NCI-H146 (cell line): ENCODE data around the gene PXDN.

Experiments used
- DNase-seq: peaks from one replicate; lab custom pipeline; 2025; lab: John Stamatoyannopoulos, UW

The PXDN gene

DNA sequence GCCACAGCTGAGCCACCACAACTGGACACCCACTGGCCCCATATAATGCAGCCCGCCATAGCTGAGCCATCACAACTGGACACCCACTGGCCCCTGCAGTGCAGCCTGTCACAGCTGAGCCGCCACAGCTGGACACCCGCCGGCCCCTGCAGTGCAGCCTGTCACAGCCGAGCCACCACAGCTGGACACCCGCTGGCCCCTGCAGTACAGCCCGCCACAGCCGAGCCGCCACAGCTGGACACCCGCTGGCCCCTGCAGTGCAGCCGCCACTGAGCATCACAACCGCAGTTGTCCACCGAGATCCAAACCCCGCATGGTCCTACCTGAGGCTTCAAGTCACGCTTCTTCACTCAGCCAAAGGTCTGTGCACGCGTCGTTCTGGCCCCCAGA lies 134.2 kb downstream of the PXDN start:
- no peak for DNase-seq

DNA sequence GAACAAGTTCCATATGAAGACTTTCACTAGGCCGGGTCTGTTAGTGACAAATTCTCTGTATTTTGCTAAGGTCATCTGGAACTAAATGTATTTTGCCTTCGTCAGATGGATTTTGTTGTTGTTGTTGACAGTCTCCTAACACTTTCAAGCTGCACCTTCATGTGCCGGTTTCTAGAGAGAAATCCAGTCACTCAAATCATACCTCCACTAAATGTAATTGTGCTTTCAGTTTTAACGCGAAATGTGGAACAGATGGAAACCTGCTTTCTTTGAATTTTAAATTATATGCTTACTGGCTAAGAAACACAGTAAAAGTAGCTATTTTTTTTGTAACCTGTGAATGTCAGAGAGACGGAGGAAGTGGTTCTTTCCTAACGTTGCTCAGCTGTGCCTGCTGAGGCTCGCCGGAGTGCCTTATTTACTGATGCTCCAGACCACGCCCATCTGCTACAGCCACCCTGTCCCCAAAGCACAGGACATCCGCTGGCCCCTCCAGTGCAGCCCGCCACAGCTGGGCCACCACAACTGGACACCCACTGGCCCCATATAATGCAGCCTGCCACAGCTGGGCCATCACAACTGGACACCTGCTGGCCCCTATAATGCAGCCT lies 134.7 kb downstream of the PXDN start:
- no peak for DNase-seq

DNA sequence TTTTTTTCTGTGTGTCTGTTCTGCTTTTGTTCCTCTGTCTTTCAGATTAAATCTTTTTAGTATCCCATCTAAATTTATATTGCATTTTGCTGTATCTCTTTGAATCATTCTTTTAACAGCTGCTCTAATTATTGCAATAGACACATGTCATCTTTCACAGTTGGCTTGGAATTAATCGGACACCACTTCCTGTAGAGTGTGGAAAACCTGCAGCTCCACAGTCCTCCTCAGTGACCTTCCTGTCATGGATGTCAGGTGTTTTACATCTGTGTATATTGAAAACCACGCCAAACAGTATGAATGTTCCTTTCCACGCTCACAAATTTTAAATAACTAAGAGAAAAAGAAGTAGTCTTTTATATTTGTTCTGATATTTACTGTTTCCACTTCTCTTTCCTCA lies 135.3 kb downstream of the PXDN start:
- DNase-seq, result no peak

DNA sequence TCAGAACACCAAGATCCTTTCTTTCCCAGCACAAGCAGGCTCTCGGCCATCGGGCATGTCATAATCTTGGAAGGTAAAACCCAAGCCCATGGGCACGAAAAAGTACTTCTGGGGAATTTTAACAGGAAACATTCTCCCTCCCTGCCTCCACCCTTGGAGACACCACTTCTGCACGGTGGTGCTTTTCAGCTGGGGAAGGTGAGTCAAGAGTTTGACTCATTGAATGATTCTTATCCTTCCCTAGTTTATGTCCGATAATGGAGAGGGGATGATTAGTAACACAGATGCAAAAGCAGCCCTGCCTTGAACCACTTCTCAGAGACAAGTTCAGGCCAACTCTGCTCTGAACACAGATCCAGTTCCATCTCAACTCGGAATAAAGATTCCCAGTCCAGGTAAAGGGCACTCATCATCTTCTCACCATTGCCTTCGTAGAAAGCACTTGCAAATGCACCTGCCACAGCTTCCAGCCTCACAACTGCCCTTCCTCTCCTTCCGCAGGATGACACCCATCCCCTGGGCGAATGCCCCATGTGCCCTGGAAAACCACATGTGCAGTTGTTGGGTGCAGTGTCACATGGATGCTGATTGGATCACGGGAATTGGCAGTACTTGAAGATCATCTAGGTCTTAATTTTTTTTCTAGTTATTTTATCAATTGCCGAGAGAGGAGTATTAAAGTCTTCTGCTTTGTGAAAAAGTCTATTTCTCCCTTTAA lies 136.2 kb downstream of the PXDN start:
- no peak for DNase-seq

DNA sequence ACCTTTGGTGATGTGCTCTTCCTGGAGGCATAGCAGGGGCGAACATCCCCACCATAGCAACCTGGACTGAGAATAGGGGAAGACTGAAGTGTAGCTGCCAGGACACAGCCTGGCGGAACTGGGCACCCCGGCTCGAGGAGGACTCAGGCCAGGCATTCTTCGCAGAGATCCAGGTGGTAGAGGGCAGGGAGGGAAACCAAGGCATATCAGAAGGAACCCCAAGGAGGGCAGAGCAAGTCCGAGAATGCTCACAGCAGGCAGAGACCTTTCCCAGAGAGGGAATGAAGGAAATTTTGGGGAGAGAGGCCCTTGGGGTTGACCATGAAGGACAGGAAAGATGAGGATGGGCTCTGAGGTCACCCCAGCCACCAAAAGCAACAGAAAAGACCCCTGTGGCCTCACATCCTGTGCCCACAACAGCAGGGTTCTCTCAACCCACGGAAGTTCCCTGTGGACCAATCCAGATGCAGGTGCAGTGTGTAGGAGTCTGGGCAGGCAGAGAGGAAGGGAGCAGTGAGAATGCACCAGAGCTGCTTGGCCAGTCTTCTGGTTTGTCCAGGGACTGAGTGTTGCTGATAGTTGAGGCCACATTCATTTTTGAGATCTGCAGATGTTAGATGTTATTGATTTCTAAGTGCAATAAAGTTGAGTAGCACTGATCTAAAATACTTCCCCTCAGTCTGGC lies 136.9 kb downstream of the PXDN start:
- no peak for DNase-seq

DNA sequence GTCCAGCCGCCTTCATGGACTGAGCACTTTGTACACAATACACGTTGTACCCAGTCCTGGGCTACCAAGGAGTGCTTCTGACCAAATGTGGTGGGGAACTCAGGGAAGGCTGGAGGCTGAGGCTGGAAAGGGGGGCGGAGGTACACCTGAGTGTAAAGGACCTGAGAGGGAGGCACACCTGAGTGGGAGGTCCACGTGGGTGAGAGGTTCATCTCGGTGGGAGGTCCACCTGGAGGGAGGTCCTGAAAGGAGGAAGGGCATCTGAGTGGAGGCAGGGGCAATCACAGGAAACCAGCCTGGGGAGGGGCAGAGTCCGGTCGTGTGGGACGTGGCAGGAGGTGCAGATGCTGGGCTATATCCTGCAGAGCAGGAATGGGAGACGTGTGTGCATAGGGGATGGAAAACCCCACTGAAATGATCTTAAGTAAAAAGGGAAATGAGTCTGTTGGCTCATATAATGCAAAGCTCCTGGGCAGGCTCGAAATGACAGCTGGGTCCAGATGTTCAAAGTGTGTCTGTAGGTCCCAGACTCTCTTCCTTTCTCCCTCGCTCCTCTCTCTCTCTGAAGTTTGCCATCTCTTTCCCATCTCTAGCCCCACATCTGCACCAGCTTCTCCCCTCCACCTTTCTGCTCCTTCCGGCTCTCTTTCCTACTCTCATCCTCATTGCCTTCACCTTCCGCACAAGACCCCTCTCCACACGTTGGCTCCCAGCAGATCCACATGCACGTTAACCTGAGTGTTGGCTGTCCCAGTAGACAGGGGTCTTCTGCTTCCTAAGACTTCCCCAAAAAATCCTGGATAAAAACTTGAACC lies 137.7 kb downstream of the PXDN start:
- DNase-seq, result no peak

DNA sequence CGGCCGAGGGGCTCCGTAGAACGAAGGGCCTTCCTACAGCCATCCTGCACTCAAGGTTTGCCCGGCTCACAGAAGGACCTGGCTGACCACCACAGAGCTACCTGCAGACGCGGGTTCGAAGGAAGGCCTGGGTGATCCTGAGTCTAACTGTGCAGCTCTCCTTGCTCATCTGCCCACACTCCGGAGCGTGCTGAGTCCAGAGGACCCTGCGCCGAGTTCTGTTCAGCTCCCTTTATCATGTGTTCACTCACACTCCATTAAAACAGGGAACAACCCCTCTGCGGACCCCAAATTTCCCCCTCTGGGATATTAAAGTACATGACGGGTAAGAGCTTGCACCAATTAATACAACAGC lies 138.3 kb downstream of the PXDN start:
- DNase-seq, result no peak

DNA sequence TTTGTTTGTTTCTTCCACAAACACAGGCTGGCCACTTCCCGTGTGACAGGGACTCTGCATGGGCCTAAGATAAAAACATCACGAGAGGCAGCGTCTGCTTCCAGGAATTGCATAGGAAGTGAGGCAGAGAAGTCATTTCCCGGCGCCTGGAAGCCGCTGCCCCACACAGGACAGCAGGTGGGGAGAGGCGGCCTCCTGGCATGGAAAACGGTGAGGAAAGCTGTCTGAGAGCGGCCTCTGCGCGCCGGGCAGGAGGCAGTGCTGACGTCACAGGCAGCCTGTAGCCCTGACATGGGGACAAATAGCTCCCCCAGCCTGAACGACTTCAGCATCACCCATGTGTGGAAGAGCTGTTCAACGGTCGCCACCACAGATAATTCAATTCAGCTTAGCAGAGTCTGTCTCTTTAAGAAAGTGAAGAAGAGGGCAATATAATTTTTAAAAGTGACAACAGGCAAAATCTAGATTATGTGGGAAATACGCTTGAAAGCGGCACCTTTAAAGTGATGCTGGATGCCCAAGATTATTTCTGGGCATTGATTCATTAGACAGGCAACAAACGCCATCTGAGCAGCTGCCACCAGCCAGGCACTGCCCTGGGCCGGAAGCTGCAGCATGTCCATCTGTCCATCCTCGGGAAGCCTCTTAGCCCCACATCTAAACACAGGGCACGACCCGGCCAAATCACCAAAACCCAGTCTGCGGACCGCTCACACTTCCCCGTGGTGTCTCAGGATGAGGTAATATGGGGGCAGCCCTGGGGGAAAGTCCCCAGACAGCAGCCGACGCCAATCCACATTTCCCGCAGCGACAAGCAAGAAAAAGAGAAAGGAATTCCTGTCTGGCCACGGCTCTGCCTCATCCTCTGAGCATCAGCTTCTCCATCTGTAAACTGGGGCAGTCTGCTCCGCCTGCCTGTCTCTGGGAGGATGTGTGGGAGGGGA lies 138.9 kb downstream of the PXDN start:
- no peak for DNase-seq

DNA sequence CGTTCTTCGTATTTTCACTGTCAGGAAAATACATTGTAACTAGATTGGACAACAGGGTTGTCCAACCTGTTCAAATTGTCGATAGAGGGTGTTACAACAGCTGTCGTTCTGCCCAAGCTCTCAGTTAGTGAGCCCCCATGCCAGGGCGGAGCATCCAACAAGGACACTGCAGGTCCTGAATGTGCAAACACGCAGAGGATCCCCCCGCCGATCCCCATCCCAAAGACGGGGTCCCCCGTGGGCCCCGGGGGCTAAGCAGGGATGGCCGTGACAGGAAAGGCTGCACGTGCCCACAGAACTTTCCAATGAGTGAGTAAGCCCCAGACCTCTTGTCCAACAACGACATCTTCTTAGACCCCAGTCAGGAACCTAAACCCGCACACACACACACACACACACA lies 140.8 kb downstream of the PXDN start:
- no peak for DNase-seq

DNA sequence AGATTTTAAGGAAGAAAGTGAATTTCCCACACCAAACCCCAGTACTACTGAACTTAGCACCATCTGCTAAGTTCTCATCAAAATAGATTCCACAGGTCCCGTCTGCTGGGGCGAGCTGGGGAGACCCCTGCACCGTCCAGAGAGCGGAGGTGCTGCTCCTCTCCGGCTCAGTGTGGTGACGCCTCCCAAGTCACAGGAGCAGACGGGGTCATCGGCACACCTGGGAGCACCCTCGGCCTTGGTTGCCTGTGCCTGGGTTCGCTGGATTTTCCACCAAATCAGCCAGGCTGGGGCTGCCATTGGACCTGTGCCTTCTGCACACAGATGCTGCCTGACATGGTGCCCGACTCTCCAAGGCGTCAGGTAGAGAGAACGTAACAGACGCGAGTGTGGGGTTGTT lies 141.3 kb downstream of the PXDN start:
- no peak for DNase-seq

DNA sequence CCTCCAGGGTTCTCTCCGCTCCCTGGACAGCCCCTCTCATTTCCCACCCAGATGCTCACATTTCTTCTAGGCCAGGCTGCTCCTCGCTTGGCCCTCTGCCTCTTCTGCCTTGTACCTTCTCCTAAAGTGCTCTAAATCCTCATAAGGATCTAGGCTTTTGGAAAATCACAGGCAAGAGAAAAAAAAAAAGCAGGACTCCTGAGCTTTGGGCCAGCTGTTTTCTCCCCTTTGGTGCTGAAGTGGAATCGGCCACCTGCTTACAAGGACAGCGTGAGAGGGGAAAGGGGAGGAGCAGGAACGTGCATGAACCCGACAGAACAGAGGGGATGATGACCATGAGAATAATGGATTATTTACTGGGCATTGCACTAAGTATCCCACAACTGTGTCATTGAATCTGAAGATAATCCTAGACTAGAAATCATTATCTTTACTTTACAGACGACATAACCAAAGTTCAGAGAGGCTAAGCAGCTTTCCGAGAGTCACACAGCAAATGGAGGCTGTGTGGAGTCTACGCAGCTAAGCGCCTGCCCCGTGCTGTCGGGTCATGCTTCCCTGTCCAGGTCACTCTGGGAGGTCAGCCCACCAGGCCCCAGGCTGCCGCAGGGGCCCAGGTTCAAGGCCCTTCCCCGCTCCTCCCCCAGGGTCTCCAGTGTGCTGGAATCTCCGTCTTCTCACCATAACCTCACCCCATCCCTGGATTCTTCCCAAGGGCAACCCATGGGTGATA lies 141.9 kb downstream of the PXDN start:
- DNase-seq, result no peak

DNA sequence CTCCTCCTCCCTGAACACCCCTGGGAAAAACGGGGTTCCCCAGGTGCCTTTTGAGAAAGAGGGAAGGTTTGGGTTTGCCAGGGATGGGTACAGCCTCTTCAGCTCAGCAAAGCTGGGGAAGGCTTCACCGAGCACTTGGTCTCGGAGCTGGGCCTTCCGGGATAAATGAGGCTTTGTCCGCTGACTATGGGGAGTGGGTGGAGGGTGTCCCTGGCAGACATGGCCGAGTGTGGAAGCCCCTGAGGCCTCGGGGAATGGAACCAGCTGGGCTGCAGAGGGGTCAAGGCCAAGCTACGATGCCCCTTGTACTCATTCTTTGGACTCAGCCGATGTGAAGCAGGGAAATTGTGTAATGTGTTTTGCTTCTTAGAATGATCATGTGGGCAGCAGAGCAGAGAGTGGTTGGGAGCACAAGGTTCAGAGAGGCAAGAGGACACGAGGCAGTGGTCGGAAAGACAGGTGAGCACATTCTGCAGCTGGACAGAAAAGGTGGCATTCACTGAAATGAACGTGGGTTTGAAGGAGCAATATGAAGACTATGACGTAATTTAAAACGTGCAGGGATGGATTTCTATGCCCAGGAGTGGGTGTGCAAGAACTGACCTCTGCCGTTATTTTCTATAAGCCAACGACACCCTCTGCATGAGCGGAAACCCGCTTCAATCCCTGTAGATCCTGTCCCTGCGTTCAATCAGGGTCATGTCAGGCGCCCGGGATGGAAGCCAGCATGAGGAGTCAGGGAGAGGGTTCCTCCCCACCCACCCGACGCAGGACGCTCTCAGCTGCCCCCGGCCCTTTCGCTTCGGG lies 142.6 kb downstream of the PXDN start:
- DNase-seq, result no peak

DNA sequence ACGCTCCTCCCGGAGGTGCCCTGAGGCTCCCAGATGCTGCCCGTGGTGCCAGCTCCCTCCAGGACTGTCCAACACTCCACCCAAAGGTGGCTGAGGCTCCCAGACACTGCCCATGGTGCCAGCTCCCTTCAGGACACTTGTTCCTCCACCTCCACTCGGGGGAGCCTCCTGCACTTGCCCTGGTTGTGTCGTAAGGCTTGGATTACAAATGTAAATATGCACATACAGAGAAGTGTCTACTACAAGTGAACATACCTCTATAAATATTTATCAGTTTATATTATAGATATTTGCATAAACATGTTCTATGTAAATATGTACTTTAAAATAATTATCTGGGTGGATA lies 143.3 kb downstream of the PXDN start:
- DNase-seq, result no peak

DNA sequence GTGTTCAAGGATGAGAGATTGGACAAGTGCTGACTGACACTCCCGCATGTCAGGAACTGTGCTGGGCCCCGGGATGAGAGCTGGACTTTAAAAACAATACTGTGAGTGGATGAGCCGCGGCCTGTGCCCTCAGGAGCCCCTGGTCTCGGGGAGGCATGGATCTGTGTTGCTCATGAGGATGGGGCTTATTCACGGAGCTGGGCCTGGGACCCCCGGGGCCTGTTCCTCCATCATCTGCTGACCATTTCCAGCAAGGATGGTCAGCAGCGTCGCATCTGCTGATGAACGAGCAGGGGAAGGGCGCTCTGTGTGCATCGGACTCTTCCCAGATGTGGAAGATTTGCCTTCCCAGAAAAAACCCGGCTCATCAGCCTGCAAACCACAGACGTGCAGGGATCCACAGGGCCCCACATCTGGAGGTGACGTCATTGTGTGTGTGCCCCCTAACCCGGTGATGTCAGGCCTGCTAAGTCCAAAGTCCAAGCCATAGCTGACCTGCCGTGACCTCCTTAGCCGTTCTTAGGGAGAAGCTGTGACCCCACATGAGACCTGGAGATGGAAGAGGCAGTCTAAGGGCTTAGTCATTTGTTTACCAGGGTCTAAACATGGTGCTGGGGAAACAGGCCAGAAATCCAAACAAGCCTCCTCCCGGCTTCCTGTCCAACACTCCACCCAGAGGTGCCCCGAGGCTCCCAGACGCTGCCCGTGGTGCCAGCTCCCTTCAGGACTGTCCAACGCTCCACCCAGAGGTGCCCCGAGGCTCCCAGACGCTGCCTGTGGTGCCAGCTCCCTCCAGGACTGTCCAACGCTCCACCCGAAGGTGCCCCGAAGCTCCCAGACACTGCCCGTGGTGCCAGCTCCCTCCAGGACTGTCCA lies 143.9 kb downstream of the PXDN start:
- no peak for DNase-seq

DNA sequence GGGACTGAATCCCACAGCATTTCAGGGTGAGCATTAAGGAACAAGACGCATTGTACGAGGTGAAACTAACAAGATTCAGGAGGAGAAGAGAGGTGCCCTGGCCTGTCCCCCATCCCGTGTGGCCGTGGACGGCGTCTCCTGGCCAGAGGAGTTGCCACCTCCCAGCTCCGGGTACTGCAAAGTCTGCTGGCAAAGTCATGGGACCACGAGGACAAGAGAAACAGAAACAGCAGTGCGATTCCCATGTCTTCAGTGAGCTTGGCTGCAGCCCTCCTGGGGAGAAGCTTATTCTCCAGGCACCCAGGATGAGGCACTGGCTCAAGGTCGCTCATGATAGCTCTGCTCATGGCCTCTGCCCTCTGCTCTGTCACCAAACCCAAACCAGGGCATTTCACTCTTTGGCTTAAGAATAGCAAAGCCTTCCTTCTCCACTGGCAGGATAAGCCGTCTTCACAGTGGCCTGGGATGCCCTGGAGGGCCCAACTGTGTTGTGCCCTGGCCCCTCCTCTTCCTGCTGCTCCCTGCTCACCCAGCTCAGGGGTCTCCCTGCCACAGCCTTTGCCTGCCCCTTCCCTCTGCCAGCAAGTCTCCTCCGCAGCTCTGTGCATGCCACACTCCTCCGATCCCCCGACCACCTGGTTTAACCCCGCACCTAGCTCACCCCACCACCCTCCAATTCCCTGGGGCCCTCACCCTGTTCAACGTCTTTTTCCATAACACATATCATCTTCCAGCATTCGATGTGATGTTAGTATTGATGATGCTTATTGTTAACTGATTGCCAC lies 144.8 kb downstream of the PXDN start:
- DNase-seq, result no peak

DNA sequence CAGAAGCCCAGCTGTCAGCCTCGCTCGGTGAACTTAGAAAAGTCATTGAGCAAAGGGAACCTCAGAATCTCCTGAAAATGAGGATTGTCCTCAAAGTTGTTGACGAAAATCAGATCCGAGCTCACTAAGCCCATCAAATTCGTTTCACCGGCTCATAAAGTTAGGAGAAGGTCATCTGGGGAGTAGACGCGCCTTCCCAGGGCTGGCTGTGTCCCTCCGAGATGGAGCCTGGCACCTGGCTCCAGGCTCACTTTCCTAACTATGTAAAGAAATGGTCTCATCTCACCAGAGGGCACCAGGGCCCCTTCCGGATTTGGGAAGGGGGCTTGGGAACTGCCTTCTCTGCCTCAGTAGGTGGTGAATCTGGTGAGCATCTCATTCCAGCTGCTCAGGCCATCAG lies 145.5 kb downstream of the PXDN start:
- DNase-seq, result no peak

DNA sequence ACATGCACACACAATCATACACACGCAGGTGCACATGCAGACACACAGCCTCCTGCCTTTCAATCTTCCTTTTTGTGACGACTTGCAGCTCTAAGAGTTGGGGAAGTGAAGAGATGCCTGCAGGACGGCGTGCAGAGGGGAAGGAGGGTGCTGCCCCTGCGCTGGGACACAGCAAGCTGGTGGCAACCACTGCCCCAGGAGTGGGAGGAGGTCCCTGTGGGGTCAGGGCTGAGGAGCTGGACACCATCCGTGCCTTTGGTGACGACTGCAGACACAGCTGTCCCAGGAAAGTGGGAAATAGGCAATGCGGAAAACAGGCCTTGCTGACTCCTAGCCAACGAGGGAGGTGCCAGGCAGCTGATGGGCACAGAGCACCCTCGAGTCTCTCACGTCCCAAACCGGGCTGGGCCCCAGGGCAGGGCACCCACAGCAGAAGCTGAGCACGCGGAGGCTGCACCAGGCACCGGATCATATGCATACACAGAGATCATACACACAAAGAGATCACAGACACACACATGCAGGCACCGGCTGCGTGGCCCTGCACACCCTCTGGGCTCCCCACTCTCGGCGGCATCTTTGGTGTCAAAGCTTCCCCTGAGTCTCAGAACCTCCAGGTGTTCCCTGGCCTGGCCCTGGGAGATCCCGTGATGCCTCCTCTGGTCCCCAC lies 146.1 kb downstream of the PXDN start:
- DNase-seq, result no peak

DNA sequence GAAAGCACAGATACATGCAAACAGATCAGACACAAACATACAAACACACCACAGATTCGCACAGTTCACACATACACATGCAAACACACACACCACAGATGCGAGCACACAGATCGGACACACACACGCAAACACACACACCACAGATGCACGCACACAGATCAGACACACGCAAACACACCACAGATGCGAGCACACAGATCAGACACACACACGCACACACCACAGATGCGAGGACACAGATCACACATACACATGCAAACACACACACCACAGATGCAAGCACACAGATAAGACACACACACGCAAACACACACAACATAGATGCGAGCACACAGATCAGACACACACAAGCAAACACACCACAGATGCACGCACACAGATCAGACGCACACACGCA lies 149.0 kb downstream of the PXDN start:
- no peak for DNase-seq
